ENCODE measurements around the gene AUTS2. TPM values are rescaled to one million over a fixed set of nuclear protein-coding genes. Genes with fewer than 3 reads are reported as not detected.

Gene AUTS2
- polyA plus RNA-seq, 6 donors from 2014 or later: 8.8 to 28.0 (median 20.9) TPM

- ATAC-seq (ENCODE audit: low read depth in 2 of 2) (no peak), DNase-seq (no peak)
- H3K4me1 Mint-ChIP-seq: peaks cover 4 to 33% (median 15%) of the 10 kb centered on the region in 3 donors
- no peaks in the 10 kb centered on the region for H3K27me3 Mint-ChIP-seq
- H3K36me3 Mint-ChIP-seq: no peaks in the 10 kb centered on the region
- no peaks in the 10 kb centered on the region for H3K9me3 Mint-ChIP-seq
- H3K4me3 Mint-ChIP-seq: no peak overlapping the region
- no peak overlapping the region for H3K27ac Mint-ChIP-seq
These were observed 468.6 kb downstream of the AUTS2 start for GRCh38 chr7:70066844-70067243.

- no peaks in the 10 kb centered on the region for H3K36me3 Mint-ChIP-seq
- no peaks in the 10 kb centered on the region for H3K9me3 Mint-ChIP-seq
- no peak for DNase-seq
These were observed 470.3 kb downstream of the AUTS2 start for GRCh38 chr7:70068531-70068930.

GRCh38 chr7:70069977-70070376 is 471.7 kb downstream of the AUTS2 start:
- no peaks in the 10 kb centered on the region for H3K27me3 Mint-ChIP-seq
- no peaks in the 10 kb centered on the region for H3K9me3 Mint-ChIP-seq
- H3K27ac Mint-ChIP-seq: no peak overlapping the region
- DNase-seq: no peak
- H3K36me3 Mint-ChIP-seq: no peaks in the 10 kb centered on the region
- ATAC-seq (ENCODE audit: low read depth in 2 of 2): no peak
- H3K4me3 Mint-ChIP-seq: no peak overlapping the region
- H3K4me1 Mint-ChIP-seq: peaks cover 7 to 47% (median 15%) of the 10 kb centered on the region in 3 donors

More at GRCh38 chr7:70068531-70068930, 470.3 kb downstream of the AUTS2 start:
- no peak for ATAC-seq (ENCODE audit: low read depth in 2 of 2)
- Mint-ChIP-seq H3K4me3 (no peak overlapping the region), H3K27ac (peak overlapping the region in 1 of 6 donors; percentile 71), H3K4me1 (peaks cover 4 to 38% (median 11%) of the 10 kb centered on the region in 3 donors), H3K27me3 (no peaks in the 10 kb centered on the region)

GRCh38 chr7:70071766-70072165 is 473.5 kb downstream of the AUTS2 start:
- Mint-ChIP-seq H3K27me3 (no peaks in the 10 kb centered on the region), H3K36me3 (no peaks in the 10 kb centered on the region), H3K4me1 (peaks cover 12 to 53% (median 22%) of the 10 kb centered on the region in 3 donors), H3K9me3 (no peaks in the 10 kb centered on the region), H3K4me3 (no peak overlapping the region), H3K27ac (peak overlapping the region in 2 of 6 donors; percentile 9 to 89)
- no peak for DNase-seq
- no peak for ATAC-seq (ENCODE audit: low read depth in 2 of 2)

- Mint-ChIP-seq H3K27ac (peak overlapping the region in 2 of 6 donors; percentile 16 to 39), H3K4me1 (peaks cover 16 to 53% (median 26%) of the 10 kb centered on the region in 3 donors), H3K9me3 (no peaks in the 10 kb centered on the region), H3K4me3 (no peak overlapping the region), H3K27me3 (no peaks in the 10 kb centered on the region), H3K36me3 (no peaks in the 10 kb centered on the region)
- DNase-seq: no peak
- ATAC-seq (ENCODE audit: low read depth in 2 of 2): no peak
These were observed 473.9 kb downstream of the AUTS2 start for GRCh38 chr7:70072220-70072619.

- H3K9me3 Mint-ChIP-seq: no peaks in the 10 kb centered on the region
- ATAC-seq (ENCODE audit: low read depth in 2 of 2): no peak
- H3K36me3 Mint-ChIP-seq: peaks cover 0 to 8% of the 10 kb centered on the region in 2 donors
- no peak overlapping the region for H3K4me3 Mint-ChIP-seq
- DNase-seq: no peak
- no peak overlapping the region for H3K27ac Mint-ChIP-seq
- H3K27me3 Mint-ChIP-seq: no peaks in the 10 kb centered on the region
- peaks cover 19 to 56% (median 35%) of the 10 kb centered on the region in 3 donors for H3K4me1 Mint-ChIP-seq
These were observed 478.1 kb downstream of the AUTS2 start for GRCh38 chr7:70076325-70076724.

- Mint-ChIP-seq H3K4me1 (peaks cover 5 to 31% (median 20%) of the 10 kb centered on the region in 3 donors), H3K4me3 (no peak overlapping the region), H3K27ac (peak overlapping the region in 2 of 6 donors; percentile 9 to 21), H3K9me3 (peaks cover 0 to 22% (median 10%) of the 10 kb centered on the region in 7 donors), H3K36me3 (peaks cover 8 to 10% of the 10 kb centered on the region in 2 donors), H3K27me3 (no peaks in the 10 kb centered on the region)
- no peak for DNase-seq
- no peak for ATAC-seq (ENCODE audit: low read depth in 2 of 2)
These were observed 483.9 kb downstream of the AUTS2 start for GRCh38 chr7:70082099-70082611.

- no peak for DNase-seq
- peak overlapping the region in 1 of 6 donors; percentile 15 for H3K27ac Mint-ChIP-seq
- no peaks in the 10 kb centered on the region for H3K36me3 Mint-ChIP-seq
- H3K4me1 Mint-ChIP-seq: peaks cover 0 to 5% (median 0%) of the 10 kb centered on the region in 3 donors
- H3K9me3 Mint-ChIP-seq: peaks cover 0 to 23% (median 4%) of the 10 kb centered on the region in 7 donors
- ATAC-seq (ENCODE audit: low read depth in 2 of 2): no peak
- no peaks in the 10 kb centered on the region for H3K27me3 Mint-ChIP-seq
- H3K4me3 Mint-ChIP-seq: no peak overlapping the region
These were observed 493.1 kb downstream of the AUTS2 start for GRCh38 chr7:70091362-70091761.

GRCh38 chr7:70092314-70093204 is 494.3 kb downstream of the AUTS2 start:
- H3K27me3 Mint-ChIP-seq: no peaks in the 10 kb centered on the region
- H3K4me1 Mint-ChIP-seq: peaks cover 0 to 5% (median 0%) of the 10 kb centered on the region in 3 donors
- no peaks in the 10 kb centered on the region for H3K36me3 Mint-ChIP-seq

GRCh38 chr7:70093205-70093904 is 495.1 kb downstream of the AUTS2 start:
- Mint-ChIP-seq H3K27ac (peak overlapping the region in 1 of 6 donors; percentile 26), H3K4me3 (no peak overlapping the region), H3K4me1 (peaks cover 0 to 3% (median 0%) of the 10 kb centered on the region in 3 donors), H3K27me3 (no peaks in the 10 kb centered on the region), H3K36me3 (no peaks in the 10 kb centered on the region), H3K9me3 (peaks cover 0 to 8% (median 0%) of the 10 kb centered on the region in 7 donors)
- DNase-seq (no peak), ATAC-seq (ENCODE audit: low read depth in 2 of 2) (no peak)

More at GRCh38 chr7:70092314-70093204, 494.3 kb downstream of the AUTS2 start:
- no peak for DNase-seq
- Mint-ChIP-seq H3K9me3 (peaks cover 0 to 14% (median 2%) of the 10 kb centered on the region in 7 donors), H3K27ac (peak overlapping the region in 2 of 6 donors; percentile 22 to 26), H3K4me3 (no peak overlapping the region)
- ATAC-seq (ENCODE audit: low read depth in 2 of 2): no peak

GRCh38 chr7:70094831-70095230 is 496.6 kb downstream of the AUTS2 start:
- no peaks in the 10 kb centered on the region for H3K9me3 Mint-ChIP-seq
- no peaks in the 10 kb centered on the region for H3K4me1 Mint-ChIP-seq
- no peak for ATAC-seq (ENCODE audit: low read depth in 2 of 2)
- H3K27me3 Mint-ChIP-seq: no peaks in the 10 kb centered on the region
- no peak overlapping the region for H3K27ac Mint-ChIP-seq
- no peaks in the 10 kb centered on the region for H3K36me3 Mint-ChIP-seq
- H3K4me3 Mint-ChIP-seq: no peak overlapping the region
- DNase-seq: no peak

GRCh38 chr7:70097645-70098044 is 499.4 kb downstream of the AUTS2 start:
- no peak overlapping the region for H3K4me3 Mint-ChIP-seq
- no peaks in the 10 kb centered on the region for H3K36me3 Mint-ChIP-seq
- no peaks in the 10 kb centered on the region for H3K27me3 Mint-ChIP-seq
- H3K27ac Mint-ChIP-seq: no peak overlapping the region
- ATAC-seq (ENCODE audit: low read depth in 2 of 2): no peak
- no peaks in the 10 kb centered on the region for H3K9me3 Mint-ChIP-seq
- no peak for DNase-seq
- no peaks in the 10 kb centered on the region for H3K4me1 Mint-ChIP-seq

- H3K4me1 Mint-ChIP-seq: no peaks in the 10 kb centered on the region
- no peaks in the 10 kb centered on the region for H3K9me3 Mint-ChIP-seq
- ATAC-seq (ENCODE audit: low read depth in 2 of 2) (no peak), DNase-seq (no peak)
- no peak overlapping the region for H3K4me3 Mint-ChIP-seq
- H3K27me3 Mint-ChIP-seq: no peaks in the 10 kb centered on the region
- H3K36me3 Mint-ChIP-seq: no peaks in the 10 kb centered on the region
- H3K27ac Mint-ChIP-seq: peak overlapping the region in 1 of 6 donors; percentile 24
These were observed 499.9 kb downstream of the AUTS2 start for GRCh38 chr7:70098133-70098561.

Measured in naive B cell (primary cell).